ENCODE data around the gene NUPR1.
"Not testable (repeated sequence)": the region's sequence is repeated elsewhere in the genome, so short reads cannot be mapped to it uniquely, and the experiment has no call there.

The NUPR1 gene

DNA sequence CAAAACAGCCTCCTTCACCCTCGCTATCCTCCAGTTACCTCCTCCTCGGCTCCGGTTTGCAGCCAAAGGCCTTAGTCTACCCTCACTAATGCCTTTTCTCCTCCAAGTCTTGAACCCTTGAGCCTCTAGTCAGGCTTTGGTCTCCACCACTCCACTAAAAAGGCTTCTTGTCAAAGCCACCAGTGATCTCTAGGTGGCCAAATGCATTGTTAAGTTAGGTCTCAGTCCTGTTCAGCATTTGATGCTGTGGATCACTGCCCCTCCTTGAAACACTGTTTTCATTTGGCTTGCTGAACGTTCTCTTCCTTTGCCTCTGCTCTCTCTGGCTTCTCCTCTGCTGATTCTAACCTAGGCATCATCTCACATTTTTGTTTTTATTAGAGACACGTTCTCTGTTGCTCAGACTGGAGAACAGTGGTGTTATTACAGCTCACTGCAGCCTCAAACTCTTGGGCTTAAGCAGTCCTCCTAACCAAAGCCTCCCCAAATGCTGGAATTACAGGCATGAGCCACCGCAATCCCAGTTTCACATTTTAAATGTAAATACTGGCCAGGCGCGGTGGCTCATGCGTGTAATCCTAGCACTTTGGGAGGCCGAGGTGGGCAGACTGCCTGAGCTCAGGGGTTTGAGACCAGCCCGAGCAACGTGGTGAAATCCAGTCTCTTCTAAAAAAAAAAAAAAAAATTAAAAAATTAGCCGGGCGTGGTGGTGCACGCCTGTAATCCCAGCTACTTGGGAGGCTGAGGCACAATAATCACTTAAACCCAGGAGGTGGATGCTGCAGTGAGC is 16.1 kb upstream of the NUPR1 start:
- DNase-seq (ENCODE audit: low spot score) = no peak
- TF ChIP-seq, protein P1, sequence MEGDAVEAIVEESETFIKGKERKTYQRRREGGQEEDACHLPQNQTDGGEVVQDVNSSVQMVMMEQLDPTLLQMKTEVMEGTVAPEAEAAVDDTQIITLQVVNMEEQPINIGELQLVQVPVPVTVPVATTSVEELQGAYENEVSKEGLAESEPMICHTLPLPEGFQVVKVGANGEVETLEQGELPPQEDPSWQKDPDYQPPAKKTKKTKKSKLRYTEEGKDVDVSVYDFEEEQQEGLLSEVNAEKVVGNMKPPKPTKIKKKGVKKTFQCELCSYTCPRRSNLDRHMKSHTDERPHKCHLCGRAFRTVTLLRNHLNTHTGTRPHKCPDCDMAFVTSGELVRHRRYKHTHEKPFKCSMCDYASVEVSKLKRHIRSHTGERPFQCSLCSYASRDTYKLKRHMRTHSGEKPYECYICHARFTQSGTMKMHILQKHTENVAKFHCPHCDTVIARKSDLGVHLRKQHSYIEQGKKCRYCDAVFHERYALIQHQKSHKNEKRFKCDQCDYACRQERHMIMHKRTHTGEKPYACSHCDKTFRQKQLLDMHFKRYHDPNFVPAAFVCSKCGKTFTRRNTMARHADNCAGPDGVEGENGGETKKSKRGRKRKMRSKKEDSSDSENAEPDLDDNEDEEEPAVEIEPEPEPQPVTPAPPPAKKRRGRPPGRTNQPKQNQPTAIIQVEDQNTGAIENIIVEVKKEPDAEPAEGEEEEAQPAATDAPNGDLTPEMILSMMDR (IDR thresholded peaks at IDR 0.05; ENCODE audit: borderline replicate concordance, control extremely low read depth, extremely low read depth, insufficient read depth, missing control alignments) = no peak

DNA sequence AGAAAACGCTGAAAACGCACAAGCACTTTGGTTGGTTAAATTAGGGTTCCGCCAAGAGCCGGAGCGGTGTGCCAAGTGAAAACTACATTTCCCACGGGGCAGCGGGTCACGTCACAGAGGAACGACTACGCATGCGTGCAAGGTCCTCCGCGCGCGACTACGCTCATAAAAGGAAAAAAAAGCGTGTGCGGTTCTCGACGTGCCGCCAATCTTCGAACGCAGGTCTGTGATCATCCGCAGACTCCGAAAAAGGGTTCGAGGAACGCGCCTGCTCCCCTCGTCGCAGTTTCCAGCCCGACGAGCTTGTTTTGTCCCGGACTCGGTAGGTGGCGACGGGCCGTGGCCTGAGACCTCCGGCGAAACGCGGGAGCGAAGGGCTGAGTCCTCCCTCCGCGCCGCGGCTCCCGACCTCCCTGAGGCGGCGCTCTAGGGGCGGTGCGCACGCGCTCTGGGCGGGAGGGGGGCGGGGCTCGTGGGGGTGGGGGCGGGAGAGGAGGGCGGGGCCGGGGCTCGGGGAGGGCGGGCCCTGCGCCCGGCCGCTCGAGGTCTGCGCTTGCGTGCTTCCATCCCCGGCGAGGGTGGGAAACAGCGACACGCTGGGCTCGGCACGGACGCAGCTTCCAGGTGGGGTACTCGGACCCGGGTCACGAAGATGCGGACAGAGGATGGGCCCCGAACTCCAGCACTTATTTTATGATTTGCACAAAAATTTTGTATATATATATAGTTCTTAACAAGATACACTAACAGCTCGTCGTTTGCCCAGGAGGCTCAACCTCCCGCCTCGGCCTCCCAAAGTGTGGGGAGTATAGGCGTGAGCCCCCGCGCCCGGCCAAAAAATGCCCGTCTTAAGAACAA is 15.2 kb upstream of the NUPR1 start, which contains the start of gene SGF29:
Gene SGF29 (plus strand): TSS at position 145 of the 858 bp plus-strand sequence. CDS start 27,150 bp downstream, outside the sequence.
- in situ Hi-C loops (cut with MboI; ENCODE audit: low sequenced_read_pairs, unreplicated experiment) = no loop called here

More for the DNA sequence above, 16.1 kb upstream of the NUPR1 start:
- in situ Hi-C loops (cut with MboI; ENCODE audit: low sequenced_read_pairs, unreplicated experiment) = no loop called here

DNA sequence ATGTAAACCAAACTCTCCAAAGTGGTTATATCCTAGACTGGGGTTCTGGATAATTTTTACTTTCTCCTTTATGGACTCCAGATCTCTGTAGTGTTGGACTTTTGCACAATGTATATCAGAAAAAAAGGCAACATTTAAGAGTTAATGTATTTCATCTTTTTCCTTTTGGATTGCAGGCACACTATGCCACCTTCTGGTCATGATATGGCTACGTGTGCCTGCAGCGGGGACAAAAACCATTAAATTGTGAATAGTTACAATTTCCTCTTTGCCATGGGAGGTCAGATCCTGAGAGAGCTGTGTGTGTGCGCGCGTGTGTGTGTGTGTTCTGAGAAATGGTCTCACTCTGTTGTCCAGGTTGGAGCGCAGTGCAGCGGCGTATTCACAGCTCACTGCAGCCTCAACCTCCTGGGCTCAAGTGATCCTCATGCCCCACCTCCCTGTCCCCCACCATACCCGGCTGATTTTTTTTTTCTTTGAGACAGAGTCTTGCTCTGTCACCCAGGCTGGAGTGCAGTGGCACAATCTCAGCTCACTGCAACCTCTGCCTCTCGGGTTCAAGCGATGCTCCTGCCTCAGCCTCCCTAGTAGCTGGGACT is 10.6 kb upstream of the NUPR1 start:
- TF ChIP-seq, protein P1 (IDR thresholded peaks at IDR 0.05; ENCODE audit: borderline replicate concordance, control extremely low read depth, extremely low read depth, insufficient read depth, missing control alignments) = peak; percentile 47
- in situ Hi-C loops (cut with MboI; ENCODE audit: low sequenced_read_pairs, unreplicated experiment) = loop anchor here (25.0 kb wide), 1 partner anchor 262 kb away; the partner anchor contains the start of gene SBK1
- peak; percentile 57 for DNase-seq (ENCODE audit: low spot score)

More for the DNA sequence above, 15.2 kb upstream of the NUPR1 start, which contains the start of gene SGF29:
- TF ChIP-seq, protein P1 (IDR thresholded peaks at IDR 0.05; ENCODE audit: borderline replicate concordance, control extremely low read depth, extremely low read depth, insufficient read depth, missing control alignments) = peak; percentile 32
- peak; percentile 97 for DNase-seq (ENCODE audit: low spot score)

DNA sequence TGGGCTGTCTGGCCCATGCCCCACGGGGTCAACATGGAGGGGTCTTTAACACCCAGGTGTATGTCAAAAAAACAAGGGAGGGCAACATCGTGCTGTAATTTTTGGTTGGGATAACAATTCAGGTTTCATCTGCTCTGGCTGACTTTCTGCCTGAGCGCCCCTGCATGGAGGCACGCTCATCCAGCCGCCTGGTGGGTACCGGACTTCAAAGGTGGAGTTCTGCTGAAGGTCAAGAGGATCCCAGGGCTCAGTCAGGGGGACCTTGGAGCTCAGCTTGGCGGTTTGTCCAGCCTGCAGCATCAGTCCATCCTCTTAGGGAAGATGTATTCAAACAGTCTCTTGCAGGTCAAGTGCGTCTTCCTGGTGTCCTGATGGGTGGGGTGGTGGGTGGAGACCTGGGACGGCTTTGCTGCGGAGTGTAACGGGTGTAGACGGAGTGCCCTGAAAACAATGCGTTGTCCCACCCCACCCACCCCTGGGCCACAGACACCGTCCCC is 9.6 kb upstream of the NUPR1 start:
- TF ChIP-seq, protein P1 (IDR thresholded peaks at IDR 0.05; ENCODE audit: borderline replicate concordance, control extremely low read depth, extremely low read depth, insufficient read depth, missing control alignments) = no peak
- in situ Hi-C loops (cut with MboI; ENCODE audit: low sequenced_read_pairs, unreplicated experiment) = loop anchor here (25.0 kb wide), 1 partner anchor 261 kb away; the partner anchor contains the start of gene SBK1

DNA sequence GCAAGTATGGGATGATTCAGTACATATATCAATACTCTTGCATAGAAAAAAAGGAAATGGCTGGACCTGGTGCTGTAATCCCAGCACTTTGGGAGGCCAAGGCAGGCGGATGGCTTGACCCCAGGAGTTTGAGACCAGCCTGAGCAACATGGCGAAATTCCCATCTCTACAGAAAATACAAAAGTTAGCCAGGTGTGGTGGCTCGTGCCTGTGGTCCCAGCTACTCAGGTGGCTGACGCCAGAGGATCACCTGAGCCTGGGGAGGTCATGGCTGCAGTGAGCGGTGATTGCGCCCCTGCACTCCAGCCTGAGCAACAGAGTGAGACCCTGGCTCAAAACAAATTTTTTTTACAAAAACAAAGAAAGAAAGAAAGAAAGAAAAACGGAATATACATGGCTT is 7.9 kb upstream of the NUPR1 start:
- in situ Hi-C loops (cut with MboI; ENCODE audit: low sequenced_read_pairs, unreplicated experiment) = loop anchor here (25.0 kb wide), 1 partner anchor 259 kb away; the partner anchor contains the start of gene SBK1
- TF ChIP-seq, protein P1 (IDR thresholded peaks at IDR 0.05; ENCODE audit: borderline replicate concordance, control extremely low read depth, extremely low read depth, insufficient read depth, missing control alignments) = no peak
- DNase-seq (ENCODE audit: low spot score) = no peak

More for the DNA sequence above, 9.6 kb upstream of the NUPR1 start:
- DNase-seq (ENCODE audit: low spot score) = no peak

DNA sequence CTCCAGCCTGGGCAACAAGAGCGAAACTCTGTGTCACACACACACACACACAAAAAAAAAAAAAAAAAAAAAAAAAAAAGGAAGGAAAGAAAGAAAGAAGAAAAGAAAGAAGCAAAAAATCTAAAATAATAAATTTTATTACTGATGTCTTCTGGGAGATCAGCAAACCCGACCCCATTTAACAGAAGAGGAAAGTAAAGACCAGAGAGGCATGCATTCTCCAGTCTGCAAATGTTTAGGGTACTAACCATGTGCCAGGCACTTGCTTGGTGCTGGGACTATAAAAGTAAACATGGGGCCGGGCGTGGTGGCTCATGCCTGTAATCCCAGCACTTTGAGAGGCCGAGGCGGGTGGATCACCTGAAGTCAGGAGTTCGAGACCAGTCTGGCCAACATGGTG is 7.2 kb upstream of the NUPR1 start:
- in situ Hi-C loops (cut with MboI; ENCODE audit: low sequenced_read_pairs, unreplicated experiment) = loop anchor here (25.0 kb wide), 1 partner anchor 259 kb away; the partner anchor contains the start of gene SBK1
- not testable (repeated sequence) for DNase-seq (ENCODE audit: low spot score)
